Embryonic facial prominence (tissue), 1 donor: Measurements from ENCODE around the gene PGA3.
"Not testable (repeated sequence)": the region's sequence is repeated elsewhere in the genome, so short reads cannot be mapped to it uniquely, and the experiment has no call there.

Experiments used
- DNase-seq: peaks from one replicate; pipeline ENCODE4 v3.0.0-alpha.2; 2016; ENCODE audit errors: extremely low spot score

Gene PGA3

DNA sequence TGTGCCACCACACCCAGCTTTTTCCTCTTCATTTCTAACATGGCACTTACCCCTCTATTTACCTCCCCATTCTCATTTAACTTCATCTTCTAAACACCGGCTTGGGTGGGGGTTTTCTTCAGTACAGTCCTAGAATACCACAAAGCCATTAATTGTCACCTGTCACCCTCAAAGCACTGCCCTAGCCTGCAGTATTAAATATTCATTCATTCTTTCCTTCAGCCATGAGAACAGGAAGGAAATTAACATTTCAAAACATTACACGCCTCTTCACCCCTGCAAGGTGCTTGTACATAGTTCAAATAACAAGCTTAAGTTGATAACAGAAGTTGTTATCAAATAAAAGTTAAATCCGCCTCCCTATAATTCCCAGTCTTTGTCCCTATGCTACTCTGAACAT, 31.4 kb upstream of the PGA3 start:
- no peak for DNase-seq

- no peak for DNase-seq
These were observed 31.0 kb upstream of the PGA3 start for GRCh38 chr11:61172356-61172755.

GRCh38 chr11:61172888-61173287, 30.4 kb upstream of the PGA3 start:
- no peak for DNase-seq

DNA sequence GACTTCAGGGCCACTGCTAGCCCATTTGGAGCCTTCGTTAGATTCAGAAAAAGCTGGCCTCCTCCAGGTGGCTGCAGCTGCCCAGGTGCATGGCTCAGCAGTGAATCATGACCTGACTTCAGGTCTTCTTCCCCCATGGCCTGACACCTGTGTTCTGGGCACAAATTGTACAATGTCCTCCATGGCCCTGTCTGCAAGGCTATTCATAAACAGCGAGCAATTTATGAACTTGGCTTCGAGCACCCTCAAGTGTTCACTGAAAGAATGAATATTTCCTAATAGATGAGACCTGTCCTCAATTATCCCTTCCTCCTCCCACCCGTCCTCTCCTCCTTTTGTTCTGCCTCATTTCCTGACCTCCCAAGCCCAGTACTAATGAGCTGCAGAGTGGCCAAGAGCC, 29.9 kb upstream of the PGA3 start:
- no peak for DNase-seq

GRCh38 chr11:61174273-61174672, 29.0 kb upstream of the PGA3 start:
- DNase-seq: no peak

- no peak for DNase-seq
These were observed 28.4 kb upstream of the PGA3 start for GRCh38 chr11:61174949-61175348.

GRCh38 chr11:61176446-61176845, 26.9 kb upstream of the PGA3 start:
- no peak for DNase-seq

DNA sequence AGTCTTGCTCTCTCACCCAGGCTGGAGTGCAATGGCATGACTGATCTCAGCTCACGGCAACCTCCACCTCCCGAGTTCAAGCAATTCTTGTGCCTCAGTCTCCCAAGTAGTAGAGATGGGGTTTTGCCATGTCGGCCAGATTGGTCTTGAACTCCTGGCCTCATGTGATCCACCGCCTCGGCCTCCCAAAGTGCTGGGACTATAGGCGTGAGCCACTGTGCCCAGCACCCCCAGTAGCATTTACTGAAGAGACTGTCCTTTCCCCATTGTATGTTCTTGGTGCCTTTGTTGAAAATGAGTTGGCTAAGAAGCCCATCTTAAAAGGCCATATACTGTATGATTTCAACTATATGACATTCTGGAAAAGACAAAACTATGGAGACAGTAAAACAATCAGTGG, 23.1 kb upstream of the PGA3 start:
- not testable (repeated sequence) for DNase-seq

DNA sequence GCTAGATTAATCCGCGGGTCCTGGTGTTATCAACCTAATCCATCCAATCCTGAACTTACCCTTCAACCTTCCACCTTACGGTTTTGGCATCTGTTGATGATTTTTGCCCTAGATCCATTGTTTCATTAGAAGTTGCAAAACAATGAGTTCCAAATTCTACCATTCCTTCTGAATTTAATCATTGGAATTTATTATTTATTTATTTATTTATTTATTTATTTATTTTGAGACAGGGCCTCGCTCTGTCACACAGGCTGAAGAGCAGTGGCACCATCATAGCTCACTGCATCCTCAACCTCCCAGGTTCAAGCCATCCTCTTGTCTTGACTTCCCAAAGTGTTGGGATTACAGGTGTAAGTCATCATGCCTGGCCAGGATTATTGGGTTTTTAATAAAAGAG, 21.8 kb upstream of the PGA3 start:
- no peak for DNase-seq

GRCh38 chr11:61183645-61184044, 19.7 kb upstream of the PGA3 start:
- DNase-seq: no peak

GRCh38 chr11:61186504-61186903, 16.8 kb upstream of the PGA3 start:
- DNase-seq: no peak

DNA sequence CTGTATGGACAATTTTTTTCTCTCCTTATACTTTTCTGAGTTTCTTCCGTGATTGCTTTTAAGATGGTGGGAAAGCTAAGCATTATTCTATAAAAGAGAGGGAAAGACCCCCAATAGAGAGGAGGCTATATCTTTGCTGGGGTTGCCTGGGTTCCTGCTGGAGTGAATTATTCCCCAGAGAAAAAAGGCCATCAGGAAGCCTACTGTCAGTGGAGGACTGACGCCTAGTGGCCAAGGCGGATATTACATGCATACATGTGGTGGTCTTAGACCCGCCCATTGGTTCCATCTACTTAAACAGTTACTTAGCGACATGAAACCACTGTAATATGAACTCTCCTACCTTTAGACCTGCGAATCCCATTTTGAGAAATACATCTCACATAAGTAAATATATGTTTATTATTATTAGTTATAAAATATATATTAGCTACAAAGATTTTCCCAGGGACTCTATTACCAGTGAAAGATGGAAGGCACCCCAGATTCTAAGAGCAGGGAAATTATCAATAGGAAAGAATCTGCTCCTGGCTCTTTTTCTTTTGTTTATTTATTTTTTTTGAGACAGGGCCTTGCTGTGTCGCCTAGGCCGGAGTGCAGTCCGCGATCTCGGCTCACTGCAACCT, 15.7 kb upstream of the PGA3 start:
- peak; percentile 55 for DNase-seq

DNA sequence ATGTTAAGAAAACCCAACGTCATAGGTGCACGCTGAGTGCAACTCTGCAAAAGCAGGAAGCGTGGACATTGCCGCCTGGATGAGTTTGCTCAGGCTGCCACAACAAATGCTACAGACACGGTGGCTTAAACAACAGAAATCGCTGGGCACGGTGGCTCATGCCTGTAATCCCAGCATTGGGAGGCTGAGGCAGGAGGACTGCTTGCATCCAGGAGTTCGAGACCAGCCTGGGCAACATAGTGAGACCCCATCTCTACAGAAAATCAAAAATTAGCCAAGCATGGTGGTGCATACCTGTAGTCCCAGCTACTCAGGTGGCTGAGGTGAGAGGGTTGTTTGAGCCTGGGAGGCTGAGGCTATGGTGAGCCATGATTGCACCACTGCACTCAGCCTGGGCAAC, 13.4 kb upstream of the PGA3 start:
- DNase-seq: no peak

DNA sequence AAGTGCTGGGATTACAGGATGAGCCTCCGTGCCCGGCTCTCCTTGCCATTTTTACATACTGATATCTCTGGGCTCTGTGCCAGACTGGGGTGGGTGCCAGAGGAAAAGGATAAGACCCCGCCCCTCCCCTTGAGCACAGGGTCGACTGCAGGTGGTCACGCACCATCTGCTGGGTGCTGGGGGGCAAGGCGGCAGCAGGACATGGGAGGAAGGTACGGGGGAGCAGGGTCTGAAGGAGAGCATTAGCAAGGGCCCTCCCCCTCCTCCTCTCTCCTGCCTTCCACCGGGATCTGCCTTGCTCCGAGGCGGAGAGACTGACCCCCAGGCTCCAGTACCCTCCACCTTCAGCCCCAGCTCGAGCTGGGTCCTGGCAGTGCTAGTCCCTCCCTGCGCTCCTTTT, 9.7 kb upstream of the PGA3 start:
- no peak for DNase-seq

GRCh38 chr11:61194169-61194671, 9.1 kb upstream of the PGA3 start:
- no peak for DNase-seq

GRCh38 chr11:61194981-61195695, 8.2 kb upstream of the PGA3 start:
- DNase-seq: no peak

DNA sequence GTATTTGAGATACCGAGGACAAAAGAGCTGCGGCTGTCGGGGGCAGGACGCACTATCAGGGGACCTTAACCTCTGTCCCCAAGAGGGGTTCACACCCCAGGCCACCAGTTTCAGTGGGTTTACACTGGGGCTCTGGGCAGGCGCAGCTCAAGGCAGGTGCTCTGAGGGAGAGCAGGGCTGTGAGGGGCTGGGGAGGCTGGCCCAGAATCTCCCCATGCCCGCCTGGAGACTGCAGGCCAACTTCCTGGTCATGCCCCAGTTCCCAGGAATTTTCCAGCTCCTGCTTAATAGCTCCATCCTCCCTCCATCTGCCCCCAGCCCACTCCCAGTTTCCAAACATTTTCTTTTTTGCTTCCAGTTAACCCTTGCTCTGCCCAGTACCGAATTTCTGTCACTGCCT, 7.6 kb upstream of the PGA3 start:
- no peak for DNase-seq

DNA sequence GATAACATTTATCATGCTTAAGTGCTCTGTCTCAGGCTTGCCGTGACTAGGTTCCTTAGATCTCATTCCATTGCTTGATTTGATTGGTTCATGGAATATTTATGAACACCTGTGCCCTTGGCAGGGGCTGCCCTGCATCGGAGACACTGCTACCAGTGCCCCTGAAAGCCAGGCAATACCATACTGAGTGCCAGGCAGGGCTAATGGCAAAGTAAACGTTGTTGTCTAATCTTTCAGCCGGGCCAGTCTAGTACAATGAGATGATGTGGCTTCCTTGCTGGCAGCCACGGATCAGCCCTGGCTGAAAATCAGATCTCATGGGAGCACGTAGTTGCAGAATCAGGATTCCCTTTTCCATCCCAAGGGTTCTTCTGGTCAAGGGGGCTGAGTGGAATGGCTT, 5.0 kb upstream of the PGA3 start:
- no peak for DNase-seq

DNA sequence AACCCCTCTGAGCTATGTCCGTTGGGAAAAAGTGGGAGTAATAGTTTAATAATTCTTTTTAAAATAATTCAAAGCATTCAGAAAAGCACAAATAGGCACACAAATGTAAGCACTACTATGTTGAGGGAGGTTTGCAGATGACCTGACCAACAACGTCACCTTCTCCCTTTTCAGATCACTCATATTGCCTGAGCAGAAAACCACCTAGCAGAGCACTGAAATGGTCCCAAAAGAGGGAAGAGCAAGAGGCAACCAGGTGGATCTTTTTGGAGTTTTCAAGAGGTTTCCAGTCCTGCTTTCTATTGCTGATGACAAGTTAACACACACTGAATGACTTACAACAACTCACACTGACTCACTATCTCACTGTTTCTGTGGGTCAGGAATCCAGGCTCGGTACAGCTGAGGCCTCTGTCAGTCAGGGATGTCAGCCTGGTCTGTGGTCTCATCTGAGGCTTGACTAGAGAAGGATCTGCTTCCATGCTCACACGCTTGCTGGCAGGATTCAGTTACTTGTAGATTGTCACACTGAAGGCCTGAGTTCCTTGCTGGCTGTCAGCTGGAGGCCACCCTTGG, 4.3 kb upstream of the PGA3 start:
- DNase-seq: no peak

GRCh38 chr11:61201476-61201875, 1.8 kb upstream of the PGA3 start:
- DNase-seq: no peak

DNA sequence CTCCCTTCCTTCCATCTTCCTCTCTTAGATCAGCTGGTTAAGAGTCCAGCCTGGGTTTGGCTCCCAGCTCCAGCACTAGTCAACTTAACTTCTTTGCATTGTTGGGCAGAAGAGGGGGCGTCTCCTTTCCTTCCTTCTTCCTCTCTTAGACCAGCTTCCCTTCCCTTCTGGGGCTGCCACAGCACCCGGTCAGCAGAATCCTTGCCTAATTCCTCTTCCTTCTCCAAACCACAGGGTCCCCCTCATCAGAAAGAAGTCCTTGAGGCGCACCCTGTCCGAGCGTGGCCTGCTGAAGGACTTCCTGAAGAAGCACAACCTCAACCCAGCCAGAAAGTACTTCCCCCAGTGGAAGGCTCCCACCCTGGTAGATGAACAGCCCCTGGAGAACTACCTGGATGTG, 558 bp downstream of the PGA3 start:
- DNase-seq: not testable (repeated sequence)

DNA sequence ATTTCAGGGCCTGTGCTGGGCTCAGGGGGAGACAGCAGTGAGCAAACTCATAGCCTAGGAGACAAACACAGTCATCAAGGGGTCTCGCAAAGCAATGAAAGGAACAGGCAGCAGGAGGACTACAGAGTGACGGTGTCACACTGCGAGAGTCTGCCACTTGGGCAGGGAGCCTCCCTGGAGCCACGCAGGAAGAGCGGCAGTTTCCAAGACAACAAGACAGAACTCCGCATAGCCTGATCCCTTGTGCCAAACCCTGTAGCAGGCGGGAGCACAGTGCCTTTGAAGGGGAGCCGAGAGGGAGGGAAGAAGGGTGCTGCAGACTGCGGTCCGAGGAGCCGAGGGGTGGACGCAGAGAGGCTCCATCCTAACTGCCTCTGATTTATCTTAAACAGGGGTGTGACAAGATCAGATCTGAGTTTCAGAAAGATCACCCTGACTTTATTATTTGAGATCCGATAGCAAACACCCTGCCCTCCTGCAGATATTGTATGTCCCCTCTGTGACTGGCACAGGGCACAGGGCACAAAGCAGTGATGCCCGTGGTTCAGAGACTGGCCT, 1.3 kb downstream of the PGA3 start:
- DNase-seq: not testable (repeated sequence)
